ENCODE results near the gene CMKLR1.

GRCh38 chr12:108310489-108310888 lies 28.6 kb downstream of the CMKLR1 start:
- no peak for TF ChIP-seq EZH2 (optimal IDR thresholded peaks at IDR 0.05; ENCODE audit: low read depth, low read length)
- no peak for TF ChIP-seq CTCF (IDR thresholded peaks at IDR 0.05; ENCODE audit: low read length)

All from MM.1S (cell line).